H1 (cell line): Measurements from ENCODE around the gene PA2G4. TPM values are rescaled to one million over a fixed set of nuclear protein-coding genes. Genes with fewer than 3 reads are reported as not detected.

Experiments used
- CTCF ChIA-PET: fragments of 300-600 bp; sonication (Branson Sonifier 250); formaldehyde crosslinking; loops from one replicate; lab custom pipeline; 2021; ENCODE audit not compliant: partially characterized antibody; lab: Charles Lee
- POLR2A ChIA-PET: fragments of 300-600 bp; sonication (Branson Sonifier 250); formaldehyde crosslinking; loops from one replicate; lab custom pipeline; 2021; ENCODE audit warnings: inconsistent platforms; ENCODE audit not compliant: partially characterized antibody; lab: Charles Lee
- DNase-seq, 2 experiments: peaks; one replicate each; pipeline versions ENCODE4 v3.0.0 to v3.0.0-alpha.2; 2010 to 2022; ENCODE audit warnings: low spot score in 2 of 2, low read depth in 1 of 2, mixed read lengths in 1 of 2
- FAIRE-seq: peaks from 2 replicates; lab custom pipeline; 2011; peaks lifted over from hg19 to GRCh38; lab: Jason Lieb, UNC
- H2AFZ ChIP-seq: 2 replicates; pipeline ENCODE4 v1.8.1; 2012; ENCODE audit warnings: low read length, inconsistent platforms
- H2AK5ac ChIP-seq: 2 replicates; pipeline ENCODE4 v1.6.1; 2013; ENCODE audit warnings: low read depth, low read length
- H2BK120ac ChIP-seq: replicated peaks from 2 replicates; pipeline ENCODE3; 2013; ENCODE audit warnings: low read depth, low read length, inconsistent platforms
- H2BK12ac ChIP-seq: 2 replicates; pipeline ENCODE4 v1.6.1; 2013; ENCODE audit warnings: low read depth, low read length
- H2BK15ac ChIP-seq: 2 replicates; pipeline ENCODE4 v1.6.1; 2013; ENCODE audit warnings: low read length
- H2BK20ac ChIP-seq: 2 replicates; pipeline ENCODE4 v1.6.1; 2013; ENCODE audit warnings: low read length
- H2BK5ac ChIP-seq: 2 replicates; pipeline ENCODE4 v1.6.1; 2013; ENCODE audit warnings: low read depth, low read length
- H3K14ac ChIP-seq: 2 replicates; pipeline ENCODE4 v1.6.1; 2013; ENCODE audit warnings: inconsistent platforms; ENCODE audit not compliant: insufficient read length
- H3K18ac ChIP-seq: 2 replicates; pipeline ENCODE4 v1.6.1; 2013; ENCODE audit warnings: low read length; ENCODE audit errors: extremely low read depth
- H3K23ac ChIP-seq: 2 replicates; pipeline ENCODE4 v1.6.1; 2013; ENCODE audit warnings: inconsistent platforms; ENCODE audit not compliant: insufficient read length
- H3K23me2 ChIP-seq: 2 replicates; pipeline ENCODE4 v1.6.1; 2013; ENCODE audit warnings: low read depth, low read length
- H3K27ac ChIP-seq: 2 replicates; pipeline ENCODE4 v1.6.1; 2011; ENCODE audit warnings: low read depth, low read length, inconsistent platforms
- H3K27me3 ChIP-seq, 4 experiments: replicated peaks in 1 of 4; 1 replicate in 1 of 4; 2 replicates in 3 of 4; pipeline versions ENCODE4 v1.6.1 to v1.8.1; 2011 to 2013; ENCODE audit warnings: low read length in 3 of 4, mild to moderate bottlenecking in 3 of 4, inconsistent platforms in 2 of 4, mixed read lengths in 2 of 4, moderate library complexity in 1 of 4; ENCODE audit not compliant: control insufficient read depth in 3 of 4, insufficient read depth in 3 of 4; ENCODE audit errors: extremely low read depth in 1 of 4
- H3K36me3 ChIP-seq, 4 experiments: 2 replicates each; pipeline versions ENCODE4 v1.6.1 to v1.8.1; 2011 to 2013; ENCODE audit warnings: mild to moderate bottlenecking in 4 of 4, low read length in 3 of 4, moderate library complexity in 2 of 4, control low read depth in 1 of 4, inconsistent platforms in 1 of 4; ENCODE audit not compliant: insufficient read depth in 4 of 4, control insufficient read depth in 2 of 4
- H3K4ac ChIP-seq: replicated peaks from 2 replicates; pipeline ENCODE3; 2013; ENCODE audit warnings: low read length, low read depth, mixed read lengths, inconsistent platforms; ENCODE audit not compliant: insufficient read length
- H3K4me1 ChIP-seq, 4 experiments: replicated peaks in 1 of 4; 1 replicate in 1 of 4; 2 replicates in 3 of 4; pipeline versions ENCODE4 v1.6.1 to v1.8.1; 2011 to 2013; ENCODE audit warnings: low read length in 3 of 4, inconsistent platforms in 2 of 4, mixed read lengths in 1 of 4; ENCODE audit not compliant: insufficient read depth in 4 of 4, control insufficient read depth in 3 of 4
- H3K4me2 ChIP-seq, 2 experiments: 2 replicates each; pipeline versions ENCODE4 v1.6.1 to v1.8.1; 2011 to 2013; ENCODE audit warnings: low read depth in 2 of 2, low read length in 2 of 2, control low read depth in 1 of 2, inconsistent platforms in 1 of 2, mild to moderate bottlenecking in 1 of 2; ENCODE audit not compliant: insufficient read depth in 1 of 2
- H3K4me3 ChIP-seq, 4 experiments: fragments of 200-600, 300-600 bp in 1 of 4; sonication (generic), shearing (Covaris generic), sonication (Bioruptor Twin) in 1 of 4; 2 replicates each; pipeline versions ENCODE4 v1.5.1 to v1.8.1; 2011 to 2016; ENCODE audit warnings: low read length in 4 of 4, low read depth in 3 of 4, control low read depth in 2 of 4, inconsistent platforms in 2 of 4, mild to moderate bottlenecking in 2 of 4, mixed read lengths in 1 of 4, moderate library complexity in 1 of 4; ENCODE audit not compliant: insufficient read depth in 2 of 4; ENCODE audit errors: extremely low read depth in 1 of 4
- H3K56ac ChIP-seq: replicated peaks from 2 replicates; pipeline ENCODE3; 2013; ENCODE audit warnings: low read depth, mild to moderate bottlenecking, mixed read lengths, low read length, inconsistent platforms; ENCODE audit not compliant: insufficient read length
- H3K79me1 ChIP-seq: 2 replicates; pipeline ENCODE4 v1.6.1; 2013; ENCODE audit warnings: low read depth, low read length, control low read depth
- H3K79me2 ChIP-seq, 2 experiments: 2 replicates each; pipeline versions ENCODE4 v1.6.1 to v1.8.1; 2012 to 2013; ENCODE audit warnings: low read length in 2 of 2, mild to moderate bottlenecking in 2 of 2, inconsistent platforms in 1 of 2; ENCODE audit not compliant: insufficient read depth in 2 of 2, control insufficient read depth in 1 of 2
- H3K9ac ChIP-seq, 4 experiments: replicated peaks in 1 of 4; 1 replicate in 1 of 4; 2 replicates in 3 of 4; pipeline versions ENCODE4 v1.6.1 to v1.8.1; 2011 to 2013; ENCODE audit warnings: low read depth in 3 of 4, low read length in 3 of 4, control low read depth in 2 of 4, mild to moderate bottlenecking in 2 of 4, moderate library complexity in 2 of 4, inconsistent platforms in 1 of 4; ENCODE audit errors: extremely low read depth in 1 of 4
- H3K9me3 ChIP-seq, 2 experiments: 2 replicates each; pipeline versions ENCODE4 v1.6.1 to v1.8.1; 2012 to 2013; ENCODE audit warnings: mild to moderate bottlenecking in 2 of 2, moderate library complexity in 2 of 2, control low read depth in 1 of 2, inconsistent platforms in 1 of 2, low read depth in 1 of 2, low read length in 1 of 2, mixed read lengths in 1 of 2; ENCODE audit not compliant: insufficient read depth in 2 of 2
- H4K20me1 ChIP-seq, 2 experiments: replicated peaks in 1 of 2; 2 replicates each; pipeline versions ENCODE3 to v1.8.1; 2011 to 2013; ENCODE audit warnings: inconsistent platforms in 2 of 2, low read length in 2 of 2, mild to moderate bottlenecking in 1 of 2; ENCODE audit not compliant: insufficient read depth in 2 of 2, control insufficient read depth in 1 of 2
- H4K5ac ChIP-seq: 2 replicates; pipeline ENCODE4 v1.6.1; 2013; ENCODE audit warnings: low read length, low read depth, mixed read lengths, inconsistent platforms; ENCODE audit not compliant: insufficient read length
- H4K8ac ChIP-seq: 2 replicates; pipeline ENCODE4 v1.8.0; 2013; ENCODE audit warnings: mild to moderate bottlenecking, moderate library complexity, low read length, inconsistent platforms; ENCODE audit not compliant: insufficient read depth; ENCODE audit errors: extremely low read depth
- H4K91ac ChIP-seq: replicated peaks from 2 replicates; pipeline ENCODE3; 2013; ENCODE audit warnings: low read length, mixed read lengths, inconsistent platforms; ENCODE audit not compliant: insufficient read length
- BRCA1 ChIP-seq: IDR thresholded peaks from 2 replicates; pipeline ENCODE4 v1.6.1; 2012; ENCODE audit warnings: low read depth, low read length, improper control_type of control experiment
- CBX8 ChIP-seq: fragments of 300-800, 300-1000 bp; sonication (generic); IDR thresholded peaks from 2 replicates; pipeline ENCODE4 v1.7.1; 2016; ENCODE audit warnings: low read depth, low read length, borderline replicate concordance
- PHF8 ChIP-seq: fragments of 200-600 bp; sonication (generic); conservative IDR thresholded peaks from 2 replicates; pipeline ENCODE4 v1.7.1; 2012; ENCODE audit warnings: low read depth, mild to moderate bottlenecking, inconsistent platforms, low read length, moderate library complexity
- SP4 ChIP-seq: IDR thresholded peaks from 2 replicates; pipeline ENCODE4 v1.6.1; 2012; ENCODE audit warnings: low read length, inconsistent platforms
- TCF12 ChIP-seq: IDR thresholded peaks from 2 replicates; pipeline ENCODE4 v1.6.1; 2011; ENCODE audit warnings: low read depth, mild to moderate bottlenecking, low read length
- YY1 ChIP-seq: IDR thresholded peaks from 2 replicates; pipeline ENCODE4 v1.6.1; 2011; ENCODE audit warnings: low read depth, mild to moderate bottlenecking, low read length
- WGBS, 2 experiments: shearing (Covaris generic) in 1 of 2; methylation state at CpG; one replicate each; pipeline versions ENCODE4 v1.1.6 to v1.1.7; 2013 to 2015; ENCODE audit warnings: low lambda C conversion rate in 2 of 2, mixed read lengths in 2 of 2, inconsistent platforms in 1 of 2, low coverage in 1 of 2, missing lambda C conversion rate in 1 of 2; ENCODE audit not compliant: insufficient replicate concordance in 2 of 2, insufficient coverage in 1 of 2, insufficient read length in 1 of 2; ENCODE audit errors: extremely low coverage in 1 of 2, missing lambda C conversion rate in 1 of 2; 5-methylcytosine and 5-hydroxymethylcytosine counted together
- polyA plus RNA-seq, 7 experiments: library from polyadenylated mRNA; depleted of rRNA in 3 of 7; stranded (reverse) in 5 of 7; unstranded in 2 of 7; fragments of >200 nt in 5 of 7; fragments of 200-250 nt in 2 of 7; gene quantifications; 1 replicate in 5 of 7; 2 replicates in 1 of 7; 4 replicates in 1 of 7; pipeline versions ENCODE4 v1.2.1 to v1.2.3, GENCODE V29; 2011 to 2013; ENCODE audit warnings: missing spikeins in 2 of 7, mixed read lengths in 2 of 7
- total RNA-seq: library from RNA; stranded (reverse); fragmentation: NEBNext Ultra II Directional; extraction: Animal tissue kit (Norgen Biotek cat#: 25700); gene quantifications from 2 replicates; pipeline ENCODE4 v1.2.1, GENCODE V29; 2021

The PA2G4 gene
- total and polyA plus RNA-seq, 2 of the 8 experiments (the other 6 are each of a cell fraction or from before 2014, with no cell fraction given) = 159 to 242 TPM

DNA sequence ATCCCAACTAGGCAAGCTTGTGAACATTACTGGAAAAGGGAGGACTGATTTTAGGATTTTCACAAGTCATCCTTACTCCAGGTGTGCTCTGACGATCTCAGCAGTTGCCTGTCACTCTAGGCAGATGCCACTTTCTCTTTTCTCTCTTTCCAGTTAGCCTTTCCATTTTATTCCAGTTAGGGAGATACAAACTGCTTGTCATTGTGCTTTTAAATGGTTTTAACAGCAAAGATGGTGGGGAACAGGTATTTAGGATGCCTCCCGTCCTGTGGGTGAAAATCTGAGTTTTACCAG lies 1.2 kb downstream of the PA2G4 start:
- TF ChIP-seq SP4 = no peak
- TF ChIP-seq TCF12 = no peak
- no peak for TF ChIP-seq PHF8
- no peak for TF ChIP-seq YY1
- no peak for TF ChIP-seq BRCA1
- no peak for TF ChIP-seq CBX8
- no peak overlapping the region for H2BK20ac ChIP-seq
- H3K4me3 ChIP-seq = peak overlapping the region; percentile 81 to 95 (median 92)
- H2AK5ac ChIP-seq = no peak overlapping the region
- DNase-seq (no peak), FAIRE-seq (no peak)
- H3K9ac ChIP-seq = peak overlapping the region; percentile 75 to 94 (median 90)
- H3K23me2 ChIP-seq = peaks cover 8% of the 10 kb centered on the region
- H2BK15ac ChIP-seq = no peak overlapping the region
- no peak overlapping the region for H3K27ac ChIP-seq
- no peak overlapping the region for H3K18ac ChIP-seq
- peaks cover 28 to 60% (median 48%) of the 10 kb centered on the region in 4 experiments for H3K36me3 ChIP-seq
- no peak overlapping the region for H2BK120ac ChIP-seq
- no peak overlapping the region for H2AFZ ChIP-seq
- ChIA-PET POLR2A (interaction anchor here (1.3 to 11.1 kb wide), 15 partner anchors 7 to 274 kb away, joined by 3 to 267 read pairs (median 20); partner anchors contain the start of genes CNPY2, ERBB3, ESYT1 and MYL6), CTCF (interaction anchor here (0.9 to 7.2 kb wide), 6 partner anchors 10 to 117 kb away, joined by 3 to 34 read pairs (median 14); partner anchors contain the start of genes ERBB3, RNF41 and ZC3H10)
- no peak overlapping the region for H2BK5ac ChIP-seq
- H3K27me3 ChIP-seq = no peaks in the 10 kb centered on the region
- 0 out of 2 replicates have a peak, but pooled peaks cover 2% of the 10 kb centered on the region for H3K79me1 ChIP-seq
- H3K56ac ChIP-seq = no peak overlapping the region
- H4K5ac ChIP-seq = no peak overlapping the region
- H3K4ac ChIP-seq = no peak overlapping the region
- no peak overlapping the region for H3K23ac ChIP-seq
- WGBS, 2 experiments = 64% methylated on average over 2 of the region's 2 CpGs; no CpG with 5 or more reads in 1 of the 2 experiments
- H3K4me2 ChIP-seq = peak overlapping the region; percentile 85 to 99
- H4K20me1 ChIP-seq = peaks cover 4 to 5% of the 10 kb centered on the region in 2 experiments
- no peak overlapping the region for H3K14ac ChIP-seq
- H2BK12ac ChIP-seq = no peak overlapping the region
- H3K79me2 ChIP-seq = peaks cover 21 to 31% of the 10 kb centered on the region in 2 experiments
- H3K4me1 ChIP-seq = peaks cover 0 to 9% (median 3%) of the 10 kb centered on the region in 4 experiments; a peak in 5 of 7 replicates
- H4K91ac ChIP-seq = no peak overlapping the region
- no peak overlapping the region for H4K8ac ChIP-seq
- H3K9me3 ChIP-seq = no peaks in the 10 kb centered on the region
